CD14-positive monocyte (primary cell): ENCODE measurements around the gene ESRRG. TPM values are rescaled to one million over a fixed set of nuclear protein-coding genes. Genes with fewer than 3 reads are reported as not detected.

Experiments
- DNase-seq, 3 donors: peaks; one replicate each; pipeline ENCODE4 v3.0.0-alpha.2; 2011 to 2022
- H2AFZ ChIP-seq: 2 replicates; pipeline ENCODE4 v1.6.0; 2012; ENCODE audit warnings: mild to moderate bottlenecking, low read depth, low read length, inconsistent platforms; ENCODE audit not compliant: insufficient read depth, poor library complexity, severe bottlenecking
- H3K27ac ChIP-seq, 2 donors: 1 replicate in 1 of 2; 2 replicates in 1 of 2; pipeline ENCODE4 v1.5.1; 2012 to 2013; ENCODE audit warnings: low read length in 2 of 2, control low read depth in 1 of 2, inconsistent platforms in 1 of 2, low read depth in 1 of 2, mild to moderate bottlenecking in 1 of 2
- H3K27me3 ChIP-seq, 2 donors: one replicate each; pipeline versions ENCODE4 v1.6.0 to v1.6.1; 2011 to 2013; ENCODE audit warnings: low read length in 2 of 2; ENCODE audit not compliant: control insufficient read depth in 2 of 2, insufficient read depth in 2 of 2
- H3K36me3 ChIP-seq, 2 donors: replicated peaks in 1 of 2; 1 replicate in 1 of 2; 2 replicates in 1 of 2; pipeline versions ENCODE4 v1.5.1 to v1.6.1; 2012 to 2013; ENCODE audit warnings: low read length in 2 of 2, control low read depth in 1 of 2, inconsistent platforms in 1 of 2, mild to moderate bottlenecking in 1 of 2; ENCODE audit not compliant: insufficient read depth in 2 of 2, control insufficient read depth in 1 of 2
- H3K4me1 ChIP-seq, 2 donors: 1 replicate in 1 of 2; 2 replicates in 1 of 2; pipeline versions ENCODE4 v1.5.1 to v1.6.1; 2012 to 2013; ENCODE audit warnings: low read length in 2 of 2, control low read depth in 1 of 2, inconsistent platforms in 1 of 2, mild to moderate bottlenecking in 1 of 2, moderate library complexity in 1 of 2; ENCODE audit not compliant: insufficient read depth in 2 of 2, control insufficient read depth in 1 of 2
- H3K4me2 ChIP-seq: replicated peaks from 2 replicates; pipeline ENCODE3; 2012; ENCODE audit warnings: low read length, moderate library complexity, mild to moderate bottlenecking; ENCODE audit not compliant: poor library complexity, severe bottlenecking; ENCODE audit errors: extremely low read depth
- H3K4me3 ChIP-seq, 3 experiments: fragments of 200-600 bp in 1 of 3; sonication (generic) in 1 of 3; replicated peaks in 1 of 3; 1 replicate in 2 of 3; 2 replicates in 1 of 3; pipeline ENCODE4 v1.5.1; 2011 to 2013; ENCODE audit warnings: low read length in 3 of 3, mild to moderate bottlenecking in 3 of 3, control low read depth in 2 of 3, low read depth in 2 of 3, inconsistent platforms in 1 of 3, moderate library complexity in 1 of 3
- H3K79me2 ChIP-seq: 2 replicates; pipeline ENCODE4 v1.6.0; 2012; ENCODE audit warnings: mild to moderate bottlenecking, control low read depth, inconsistent platforms, low read length, moderate library complexity; ENCODE audit not compliant: insufficient read depth
- H3K9ac ChIP-seq: 2 replicates; pipeline ENCODE4 v1.6.0; 2017; ENCODE audit warnings: low read length, mild to moderate bottlenecking; ENCODE audit not compliant: insufficient read depth, poor library complexity, severe bottlenecking
- H3K9me3 ChIP-seq, 2 donors: replicated peaks in 1 of 2; 1 replicate in 1 of 2; 2 replicates in 1 of 2; pipeline versions ENCODE4 v1.5.1 to v1.6.1; 2012 to 2013; ENCODE audit warnings: low read length in 2 of 2, control low read depth in 1 of 2; ENCODE audit not compliant: control insufficient read depth in 1 of 2, insufficient read depth in 1 of 2
- H4K20me1 ChIP-seq: 2 replicates; pipeline ENCODE4 v1.6.0; 2012; ENCODE audit warnings: mild to moderate bottlenecking, low read length, control low read depth, moderate library complexity; ENCODE audit not compliant: insufficient read depth
- H3K27ac Mint-ChIP-seq, 7 donors: one replicate each; pipeline ENCODE4 v1.8.0; 2020; ENCODE audit warnings: mild to moderate bottlenecking in 7 of 7, mixed read lengths in 7 of 7, moderate library complexity in 6 of 7, inconsistent platforms in 2 of 7
- H3K27me3 Mint-ChIP-seq, 3 donors: one replicate each; pipeline ENCODE4 v1.8.0; 2021 to 2022; ENCODE audit warnings: low read depth in 3 of 3, mild to moderate bottlenecking in 3 of 3, mixed read lengths in 3 of 3, moderate library complexity in 3 of 3, inconsistent platforms in 1 of 3
- H3K36me3 Mint-ChIP-seq, 2 donors: one replicate each; pipeline ENCODE4 v1.8.0; 2020; ENCODE audit warnings: mixed read lengths in 2 of 2, inconsistent platforms in 1 of 2, mild to moderate bottlenecking in 1 of 2
- H3K4me1 Mint-ChIP-seq: one replicate; pipeline ENCODE4 v1.8.0; 2020; ENCODE audit warnings: mild to moderate bottlenecking, mixed read lengths
- H3K4me3 Mint-ChIP-seq, 2 donors: one replicate each; pipeline ENCODE4 v1.8.0; 2020; ENCODE audit warnings: mild to moderate bottlenecking in 2 of 2, mixed read lengths in 2 of 2, moderate library complexity in 1 of 2
- H3K9me3 Mint-ChIP-seq, 7 donors: one replicate each; pipeline ENCODE4 v1.8.0; 2020 to 2022; ENCODE audit warnings: mixed read lengths in 7 of 7, mild to moderate bottlenecking in 6 of 7, moderate library complexity in 6 of 7, inconsistent platforms in 2 of 7
- intact Hi-C, 2 donors: fragments of 100-400 bp; cut with micrococcal nuclease; formaldehyde crosslinking; loops; one replicate each; pipeline versions ENCODE4 v1.15.0 to v1.15.1; 2023
- polyA plus RNA-seq, 3 donors: library from polyadenylated mRNA; depleted of rRNA in 1 of 3; unstranded in 2 of 3; stranded (reverse) in 1 of 3; fragments of 300-500 nt in 2 of 3; fragments of >200 nt in 1 of 3; fragmentation: Illumina TruSeq in 2 of 3; gene quantifications; 1 replicate in 2 of 3; 2 replicates in 1 of 3; pipeline ENCODE4 v1.2.3, GENCODE V29; 2012 to 2021
- TF ChIP-seq, protein P1 (sequence below): fragments of 200-600 bp; IDR thresholded peaks from one replicate; pipeline ENCODE4 v1.8.0; 2022; ENCODE audit warnings: antibody characterized with exemption, mild to moderate bottlenecking

The ESRRG gene
- polyA plus RNA-seq, 3 donors = not detected

DNA sequence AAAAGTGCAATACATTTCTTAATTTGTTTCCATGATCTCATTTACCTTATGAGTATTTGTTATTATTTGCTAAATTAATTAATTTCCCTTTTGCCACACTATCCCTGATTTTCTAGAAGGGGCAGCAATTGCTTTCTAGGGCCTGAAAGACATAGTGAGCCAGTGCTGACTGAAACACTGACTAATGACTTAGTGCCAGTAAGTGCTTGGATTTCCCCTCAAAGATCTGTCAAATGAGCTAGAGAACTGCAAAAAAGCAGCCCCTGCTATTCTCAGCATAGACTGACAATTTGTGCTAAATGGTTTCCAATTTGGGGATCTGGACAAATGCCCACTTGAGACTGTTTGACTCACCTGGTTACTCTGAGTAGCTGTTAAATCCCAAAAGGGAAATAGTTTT, 264.4 kb downstream of the ESRRG start:
- Histone ChIP-seq H3K4me2 (no peak overlapping the region), H3K27me3 (no peaks in the 10 kb centered on the region), H2AFZ (no peak overlapping the region), H3K36me3 (no peaks in the 10 kb centered on the region), H3K9me3 (no peaks in the 10 kb centered on the region), H3K27ac (no peak overlapping the region), H4K20me1 (no peaks in the 10 kb centered on the region), H3K4me1 (no peaks in the 10 kb centered on the region), H3K9ac (no peak overlapping the region), H3K79me2 (no peaks in the 10 kb centered on the region), H3K4me3 (no peak overlapping the region)
- H3K9me3 Mint-ChIP-seq = peaks cover 0 to 3% (median 2%) of the 10 kb centered on the region in 7 donors
- H3K36me3 Mint-ChIP-seq = no peaks in the 10 kb centered on the region
- no peak overlapping the region for H3K27ac Mint-ChIP-seq
- intact Hi-C loops = no loop called here
- no peaks in the 10 kb centered on the region for H3K4me1 Mint-ChIP-seq
- TF ChIP-seq, protein P1, sequence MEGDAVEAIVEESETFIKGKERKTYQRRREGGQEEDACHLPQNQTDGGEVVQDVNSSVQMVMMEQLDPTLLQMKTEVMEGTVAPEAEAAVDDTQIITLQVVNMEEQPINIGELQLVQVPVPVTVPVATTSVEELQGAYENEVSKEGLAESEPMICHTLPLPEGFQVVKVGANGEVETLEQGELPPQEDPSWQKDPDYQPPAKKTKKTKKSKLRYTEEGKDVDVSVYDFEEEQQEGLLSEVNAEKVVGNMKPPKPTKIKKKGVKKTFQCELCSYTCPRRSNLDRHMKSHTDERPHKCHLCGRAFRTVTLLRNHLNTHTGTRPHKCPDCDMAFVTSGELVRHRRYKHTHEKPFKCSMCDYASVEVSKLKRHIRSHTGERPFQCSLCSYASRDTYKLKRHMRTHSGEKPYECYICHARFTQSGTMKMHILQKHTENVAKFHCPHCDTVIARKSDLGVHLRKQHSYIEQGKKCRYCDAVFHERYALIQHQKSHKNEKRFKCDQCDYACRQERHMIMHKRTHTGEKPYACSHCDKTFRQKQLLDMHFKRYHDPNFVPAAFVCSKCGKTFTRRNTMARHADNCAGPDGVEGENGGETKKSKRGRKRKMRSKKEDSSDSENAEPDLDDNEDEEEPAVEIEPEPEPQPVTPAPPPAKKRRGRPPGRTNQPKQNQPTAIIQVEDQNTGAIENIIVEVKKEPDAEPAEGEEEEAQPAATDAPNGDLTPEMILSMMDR = no peak
- H3K27me3 Mint-ChIP-seq = peaks cover 0 to 3% (median 2%) of the 10 kb centered on the region in 3 donors
- DNase-seq = no peak
- H3K4me3 Mint-ChIP-seq = no peak overlapping the region

DNA sequence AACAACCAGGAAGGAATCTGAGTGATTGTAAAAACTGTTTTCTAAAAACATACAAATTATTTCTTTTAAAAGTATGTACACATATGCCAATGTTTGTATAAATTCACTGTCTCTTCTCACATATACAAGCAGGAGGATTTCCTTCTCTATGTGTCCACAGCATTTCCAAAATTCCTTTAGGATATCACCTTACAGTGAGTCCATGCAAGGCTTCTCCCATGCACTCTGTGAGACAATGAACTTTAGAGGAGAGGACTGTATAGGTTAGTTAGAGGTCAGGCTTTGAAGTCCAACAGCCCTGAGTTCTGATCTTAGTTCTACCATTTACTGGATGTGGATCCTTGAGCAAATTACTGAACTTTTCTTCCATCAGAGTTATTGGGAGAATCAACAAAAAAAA, 265.9 kb downstream of the ESRRG start:
- H3K4me2 ChIP-seq = no peak overlapping the region
- no peaks in the 10 kb centered on the region for H3K9me3 ChIP-seq
- TF ChIP-seq, protein P1 = no peak
- H3K27ac ChIP-seq = no peak overlapping the region
- no peak overlapping the region for H3K4me3 Mint-ChIP-seq
- H3K36me3 Mint-ChIP-seq = no peaks in the 10 kb centered on the region
- DNase-seq = no peak
- no peak overlapping the region for H2AFZ ChIP-seq
- no peaks in the 10 kb centered on the region for H3K4me1 ChIP-seq
- no peaks in the 10 kb centered on the region for H3K36me3 ChIP-seq
- intact Hi-C loops = no loop called here
- H3K27ac Mint-ChIP-seq = no peak overlapping the region
- H3K4me3 ChIP-seq = no peak overlapping the region
- peaks cover 0 to 3% (median 2%) of the 10 kb centered on the region in 7 donors for H3K9me3 Mint-ChIP-seq
- no peak overlapping the region for H3K9ac ChIP-seq
- H3K27me3 ChIP-seq = no peaks in the 10 kb centered on the region
- H3K27me3 Mint-ChIP-seq = peaks cover 0 to 3% (median 2%) of the 10 kb centered on the region in 3 donors
- no peaks in the 10 kb centered on the region for H3K79me2 ChIP-seq
- H4K20me1 ChIP-seq = no peaks in the 10 kb centered on the region
- no peaks in the 10 kb centered on the region for H3K4me1 Mint-ChIP-seq
